Central memory CD8-positive, alpha-beta T cell (primary cell): ENCODE measurements around the gene BRF1.
A peak's percentile ranks its signal among the peaks of the same experiment; 100 is the strongest.

ENCODE experiments used
- ATAC-seq: fragments of 150-1000 bp; cut with Tn5 transposase; replicated peaks from 2 replicates; pipeline ENCODE4 v1.10.0; 2022; ENCODE audit warnings: mild to moderate bottlenecking, moderate FRiP score, moderate number of reproducible peaks; ENCODE audit not compliant: poor library complexity, severe bottlenecking; ENCODE audit errors: extremely low read depth
- DNase-seq, 2 donors: peaks; one replicate each; pipeline ENCODE4 v3.0.0; 2021; ENCODE audit warnings: low spot score in 2 of 2
- H3K27ac Mint-ChIP-seq: one replicate; pipeline ENCODE4 v1.8.0; 2022; ENCODE audit warnings: low read depth, mild to moderate bottlenecking, moderate library complexity, mixed read lengths
- H3K27me3 Mint-ChIP-seq: one replicate; pipeline ENCODE4 v1.8.0; 2022; ENCODE audit warnings: mixed read lengths
- H3K36me3 Mint-ChIP-seq: one replicate; pipeline ENCODE4 v1.8.0; 2022; ENCODE audit warnings: mild to moderate bottlenecking, moderate library complexity, mixed read lengths; ENCODE audit not compliant: insufficient read depth
- H3K4me1 Mint-ChIP-seq: one replicate; pipeline ENCODE4 v1.8.0; 2022; ENCODE audit warnings: mixed read lengths
- H3K4me3 Mint-ChIP-seq: one replicate; pipeline ENCODE4 v1.8.0; 2022; ENCODE audit warnings: mild to moderate bottlenecking, moderate library complexity, mixed read lengths
- H3K9me3 Mint-ChIP-seq: one replicate; pipeline ENCODE4 v1.8.0; 2022; ENCODE audit warnings: mixed read lengths

Gene BRF1

DNA sequence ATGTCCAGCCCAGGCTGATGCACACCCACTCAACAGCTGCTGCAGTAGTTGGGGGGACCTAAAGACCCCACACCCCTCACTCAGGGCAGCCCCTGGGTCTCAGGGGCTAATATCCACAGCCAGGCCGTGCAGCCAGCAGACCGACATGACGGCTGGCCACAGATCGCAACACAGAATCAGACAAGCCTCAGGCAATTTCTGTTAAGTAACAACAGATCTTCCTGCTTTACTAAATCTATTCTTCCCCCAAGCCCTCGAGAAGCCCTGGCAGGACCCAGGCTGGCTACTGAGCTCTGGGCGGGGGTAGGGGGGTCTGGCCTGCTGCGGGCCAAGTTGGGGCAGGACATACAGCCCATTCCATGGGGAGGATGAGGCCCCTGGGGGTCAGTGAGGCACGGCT is 91.7 kb downstream of the BRF1 start:
- ATAC-seq (no peak), DNase-seq (no peak)
- H3K27ac Mint-ChIP-seq = no peak overlapping the region
- H3K27me3 Mint-ChIP-seq = no peaks in the 10 kb centered on the region
- H3K9me3 Mint-ChIP-seq = no peaks in the 10 kb centered on the region
- H3K4me1 Mint-ChIP-seq = no peaks in the 10 kb centered on the region
- H3K36me3 Mint-ChIP-seq = peaks cover 10% of the 10 kb centered on the region
- H3K4me3 Mint-ChIP-seq = no peak overlapping the region

DNA sequence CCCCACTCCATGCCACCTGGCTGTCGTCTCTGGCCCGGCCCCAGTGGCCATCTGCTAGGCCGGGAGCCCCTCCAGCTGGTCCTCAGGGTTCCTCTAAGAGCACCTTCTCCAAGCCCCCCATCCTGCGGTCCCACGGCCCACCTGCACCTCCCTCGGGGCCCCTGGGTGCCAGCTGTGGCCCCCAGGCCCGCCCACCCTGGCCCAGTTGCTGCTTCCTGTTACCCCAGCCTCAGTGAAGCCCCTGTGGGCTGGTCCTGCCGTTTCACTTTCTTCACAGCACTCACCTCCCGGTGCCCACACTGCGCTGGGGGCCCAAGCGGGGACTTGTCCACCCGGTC is 92.1 kb downstream of the BRF1 start:
- H3K36me3 Mint-ChIP-seq = peaks cover 10% of the 10 kb centered on the region
- H3K4me1 Mint-ChIP-seq = no peaks in the 10 kb centered on the region
- no peak overlapping the region for H3K27ac Mint-ChIP-seq
- H3K4me3 Mint-ChIP-seq = no peak overlapping the region
- ATAC-seq = no peak
- no peak for DNase-seq
- no peaks in the 10 kb centered on the region for H3K27me3 Mint-ChIP-seq
- no peaks in the 10 kb centered on the region for H3K9me3 Mint-ChIP-seq

- DNase-seq (no peak), ATAC-seq (no peak)
- H3K4me3 Mint-ChIP-seq = no peak overlapping the region
- no peak overlapping the region for H3K27ac Mint-ChIP-seq
- H3K36me3 Mint-ChIP-seq = peaks cover 10% of the 10 kb centered on the region
- H3K9me3 Mint-ChIP-seq = no peaks in the 10 kb centered on the region
- H3K4me1 Mint-ChIP-seq = no peaks in the 10 kb centered on the region
- H3K27me3 Mint-ChIP-seq = no peaks in the 10 kb centered on the region
Observed at GRCh38 chr14:105207996-105208737, 92.6 kb downstream of the BRF1 start.

GRCh38 chr14:105207460-105207901 is 93.3 kb downstream of the BRF1 start:
- DNase-seq (no peak), ATAC-seq (no peak)
- Mint-ChIP-seq H3K4me3 (no peak overlapping the region), H3K27ac (no peak overlapping the region), H3K4me1 (no peaks in the 10 kb centered on the region), H3K9me3 (no peaks in the 10 kb centered on the region), H3K27me3 (no peaks in the 10 kb centered on the region), H3K36me3 (peaks cover 10% of the 10 kb centered on the region)

- Mint-ChIP-seq H3K4me3 (no peak overlapping the region), H3K27ac (no peak overlapping the region), H3K27me3 (no peaks in the 10 kb centered on the region), H3K36me3 (peaks cover 12% of the 10 kb centered on the region), H3K4me1 (no peaks in the 10 kb centered on the region), H3K9me3 (no peaks in the 10 kb centered on the region)
- no peak for DNase-seq
- no peak for ATAC-seq
Observed at GRCh38 chr14:105206873-105207272, 93.9 kb downstream of the BRF1 start.

- Mint-ChIP-seq H3K36me3 (peaks cover 13% of the 10 kb centered on the region), H3K9me3 (no peaks in the 10 kb centered on the region), H3K27ac (no peak overlapping the region), H3K4me3 (no peak overlapping the region), H3K27me3 (peaks cover 3% of the 10 kb centered on the region), H3K4me1 (no peaks in the 10 kb centered on the region)
- ATAC-seq (no peak), DNase-seq (no peak)
Observed at GRCh38 chr14:105205673-105206208, 95.1 kb downstream of the BRF1 start.

GRCh38 chr14:105204931-105205672 is 95.7 kb downstream of the BRF1 start:
- no peak for DNase-seq
- H3K27me3 Mint-ChIP-seq = peaks cover 9% of the 10 kb centered on the region
- no peak for ATAC-seq
- peaks cover 15% of the 10 kb centered on the region for H3K36me3 Mint-ChIP-seq
- H3K27ac Mint-ChIP-seq = no peak overlapping the region
- no peaks in the 10 kb centered on the region for H3K9me3 Mint-ChIP-seq
- no peak overlapping the region for H3K4me3 Mint-ChIP-seq
- no peaks in the 10 kb centered on the region for H3K4me1 Mint-ChIP-seq

DNA sequence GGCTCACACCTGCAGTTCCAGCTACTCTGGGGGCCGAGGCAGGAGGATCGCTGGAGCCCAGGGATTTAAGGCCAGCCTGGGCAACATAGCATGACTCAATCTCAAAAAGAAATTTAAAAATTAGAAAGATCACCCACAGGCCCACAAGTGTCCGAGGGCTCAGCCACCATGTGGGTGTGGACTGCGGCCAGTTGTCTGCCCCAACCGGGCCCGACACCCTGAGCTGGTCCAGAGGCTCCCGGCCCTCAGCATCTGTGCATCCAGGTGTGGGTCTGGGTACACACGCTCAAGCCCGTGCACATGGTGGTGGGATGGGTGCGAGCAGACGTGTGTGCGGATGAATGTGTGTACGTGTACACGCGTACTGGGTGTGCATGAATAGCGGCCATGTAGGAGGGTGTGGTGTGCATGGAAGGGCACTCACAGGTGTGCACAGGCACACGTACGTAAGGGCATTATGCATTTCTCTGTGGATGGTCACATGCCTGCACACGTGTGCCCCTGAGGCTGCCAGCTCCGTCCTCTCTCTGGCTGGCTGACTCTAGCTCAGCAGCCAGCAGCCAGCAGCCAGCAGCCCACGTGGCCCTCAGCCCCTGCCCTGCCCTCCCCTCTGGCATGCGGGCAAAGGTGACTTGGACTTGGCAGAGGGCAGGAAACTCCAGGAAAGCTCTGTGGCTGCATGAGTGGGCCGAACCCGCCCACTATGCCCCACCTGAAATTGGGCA is 96.4 kb downstream of the BRF1 start:
- ATAC-seq (no peak), DNase-seq (no peak)
- H3K36me3 Mint-ChIP-seq = peaks cover 17% of the 10 kb centered on the region
- no peaks in the 10 kb centered on the region for H3K9me3 Mint-ChIP-seq
- no peak overlapping the region for H3K4me3 Mint-ChIP-seq
- no peak overlapping the region for H3K27ac Mint-ChIP-seq
- peaks cover 17% of the 10 kb centered on the region for H3K27me3 Mint-ChIP-seq
- H3K4me1 Mint-ChIP-seq = peaks cover 4% of the 10 kb centered on the region

DNA sequence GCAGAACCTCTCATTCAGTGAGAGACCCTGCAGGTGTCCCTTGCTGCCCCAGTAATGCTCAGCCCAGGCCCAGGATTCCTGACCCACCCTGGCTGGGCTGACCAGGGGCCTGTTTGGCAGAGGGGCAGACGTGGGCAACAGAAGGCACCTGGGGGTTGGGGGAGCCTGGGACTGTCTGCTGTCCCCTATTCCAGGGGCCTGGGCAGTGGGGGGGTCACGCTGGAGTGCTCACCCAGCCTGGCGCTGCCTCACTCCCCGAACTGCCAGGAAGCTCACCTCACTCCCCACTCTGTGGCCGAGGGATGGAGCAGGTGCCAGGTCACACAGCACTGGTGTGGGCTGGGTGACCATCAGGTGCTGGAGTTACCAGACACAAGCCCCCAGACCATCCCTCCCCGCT is 97.1 kb downstream of the BRF1 start:
- Mint-ChIP-seq H3K9me3 (no peaks in the 10 kb centered on the region), H3K4me3 (no peak overlapping the region), H3K36me3 (peaks cover 14% of the 10 kb centered on the region), H3K4me1 (peaks cover 6% of the 10 kb centered on the region), H3K27ac (no peak overlapping the region), H3K27me3 (peaks cover 24% of the 10 kb centered on the region)
- DNase-seq = no peak
- ATAC-seq = no peak

GRCh38 chr14:105203057-105203531 is 97.7 kb downstream of the BRF1 start:
- Mint-ChIP-seq H3K4me3 (no peak overlapping the region), H3K36me3 (peaks cover 11% of the 10 kb centered on the region), H3K27ac (no peak overlapping the region), H3K27me3 (peaks cover 30% of the 10 kb centered on the region), H3K4me1 (peaks cover 6% of the 10 kb centered on the region), H3K9me3 (no peaks in the 10 kb centered on the region)
- no peak for ATAC-seq
- peak; percentile 37 to 42 for DNase-seq

- Mint-ChIP-seq H3K4me3 (no peak overlapping the region), H3K4me1 (peaks cover 6% of the 10 kb centered on the region), H3K9me3 (no peaks in the 10 kb centered on the region), H3K27me3 (peaks cover 35% of the 10 kb centered on the region), H3K27ac (no peak overlapping the region), H3K36me3 (peaks cover 11% of the 10 kb centered on the region)
- no peak for DNase-seq
- ATAC-seq = no peak
Observed at GRCh38 chr14:105201925-105202513, 98.8 kb downstream of the BRF1 start.

- Mint-ChIP-seq H3K36me3 (peaks cover 11% of the 10 kb centered on the region), H3K27me3 (peaks cover 35% of the 10 kb centered on the region), H3K4me1 (peaks cover 6% of the 10 kb centered on the region), H3K4me3 (no peak overlapping the region), H3K27ac (no peak overlapping the region), H3K9me3 (no peaks in the 10 kb centered on the region)
- DNase-seq (no peak), ATAC-seq (no peak)
Observed at GRCh38 chr14:105201156-105201924, 99.5 kb downstream of the BRF1 start.
